ENCODE results near the gene FILIP1L.

DNA sequence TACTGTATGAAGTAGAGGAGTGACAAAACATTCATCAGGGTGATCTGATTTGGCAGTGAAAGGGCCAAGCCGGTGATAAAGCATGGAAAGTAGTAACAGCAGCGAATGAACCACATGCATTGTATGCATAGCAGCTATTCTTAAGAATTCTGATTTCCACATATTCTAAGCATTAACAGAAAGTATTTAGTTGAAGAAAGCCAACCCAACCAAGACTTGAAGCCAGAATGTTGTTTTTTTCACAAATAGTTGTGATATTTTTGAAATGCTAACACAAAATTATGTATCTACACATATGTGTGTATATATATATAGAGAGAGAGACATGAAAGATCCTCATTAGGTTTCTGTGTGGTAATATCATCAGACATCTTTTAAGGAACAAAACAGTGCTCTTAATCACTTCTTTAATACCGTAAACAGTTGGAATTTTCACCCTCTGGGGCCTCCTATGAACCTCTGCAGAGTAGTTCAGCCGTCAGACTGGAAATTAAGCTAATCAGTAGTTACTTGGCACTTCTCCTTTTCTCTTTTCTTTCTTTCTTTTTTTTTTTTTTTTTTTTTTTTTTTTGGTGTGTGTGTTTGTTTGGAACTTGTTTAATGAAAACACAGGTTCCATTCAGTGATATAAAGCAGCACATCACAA is 157.0 kb downstream of the FILIP1L start:
- TF ChIP-seq, protein P1, sequence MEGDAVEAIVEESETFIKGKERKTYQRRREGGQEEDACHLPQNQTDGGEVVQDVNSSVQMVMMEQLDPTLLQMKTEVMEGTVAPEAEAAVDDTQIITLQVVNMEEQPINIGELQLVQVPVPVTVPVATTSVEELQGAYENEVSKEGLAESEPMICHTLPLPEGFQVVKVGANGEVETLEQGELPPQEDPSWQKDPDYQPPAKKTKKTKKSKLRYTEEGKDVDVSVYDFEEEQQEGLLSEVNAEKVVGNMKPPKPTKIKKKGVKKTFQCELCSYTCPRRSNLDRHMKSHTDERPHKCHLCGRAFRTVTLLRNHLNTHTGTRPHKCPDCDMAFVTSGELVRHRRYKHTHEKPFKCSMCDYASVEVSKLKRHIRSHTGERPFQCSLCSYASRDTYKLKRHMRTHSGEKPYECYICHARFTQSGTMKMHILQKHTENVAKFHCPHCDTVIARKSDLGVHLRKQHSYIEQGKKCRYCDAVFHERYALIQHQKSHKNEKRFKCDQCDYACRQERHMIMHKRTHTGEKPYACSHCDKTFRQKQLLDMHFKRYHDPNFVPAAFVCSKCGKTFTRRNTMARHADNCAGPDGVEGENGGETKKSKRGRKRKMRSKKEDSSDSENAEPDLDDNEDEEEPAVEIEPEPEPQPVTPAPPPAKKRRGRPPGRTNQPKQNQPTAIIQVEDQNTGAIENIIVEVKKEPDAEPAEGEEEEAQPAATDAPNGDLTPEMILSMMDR (IDR thresholded peaks at IDR 0.05; ENCODE audit: borderline replicate concordance, extremely low read depth, low read length, poor library complexity, severe bottlenecking), result no peak
- TF ChIP-seq EZH2 (IDR thresholded peaks at IDR 0.05; ENCODE audit: borderline replicate concordance, low read depth, low read length, severe bottlenecking), result no peak
